HG03196 (cell line): ENCODE measurements around the gene KDM2B.

Source experiments
- ATAC-seq: cut with Tn5 transposase; IDR thresholded peaks from one replicate; pipeline ENCODE4 v1.9.1; 2021; ENCODE audit not compliant: unreplicated experiment

KDM2B gene

DNA sequence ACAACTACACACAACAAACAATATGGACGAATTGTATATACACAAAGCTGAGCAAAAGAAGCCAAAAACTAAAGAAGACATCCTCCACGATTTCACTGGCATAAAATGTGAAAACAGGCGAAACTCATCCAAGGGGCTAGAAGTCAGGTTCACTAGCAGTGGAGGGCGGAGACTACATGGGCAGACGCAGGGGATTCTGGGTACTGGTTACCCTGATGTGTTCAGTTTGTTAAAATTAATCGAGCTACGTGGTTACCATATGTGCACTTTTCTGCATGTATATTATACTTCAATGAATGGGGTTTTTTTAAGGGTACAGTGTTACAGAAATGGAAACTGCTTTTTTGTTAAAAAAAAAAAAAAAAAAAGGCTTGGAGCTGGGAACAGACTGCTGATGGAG lies 12.3 kb downstream of the KDM2B start:
- no peak for ATAC-seq

DNA sequence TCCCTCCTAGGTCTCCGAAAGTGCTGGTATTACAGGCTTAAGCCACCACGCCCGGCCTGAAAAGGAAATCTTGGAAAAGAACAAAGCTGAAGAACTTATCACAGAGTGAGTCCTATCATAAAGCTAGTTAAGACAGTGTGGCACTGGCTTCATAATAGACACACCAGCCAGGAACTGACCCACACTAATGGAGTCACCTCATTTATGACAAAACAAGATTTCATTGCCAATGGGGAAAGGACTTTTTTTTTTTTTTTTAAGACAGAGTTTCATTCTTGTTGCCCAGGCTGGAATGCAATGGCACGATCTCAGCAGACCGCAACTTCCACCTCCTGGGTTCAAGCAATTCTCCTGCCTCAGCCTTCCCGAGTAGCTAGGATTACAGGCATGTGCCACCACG lies 15.7 kb downstream of the KDM2B start:
- ATAC-seq: no peak

DNA sequence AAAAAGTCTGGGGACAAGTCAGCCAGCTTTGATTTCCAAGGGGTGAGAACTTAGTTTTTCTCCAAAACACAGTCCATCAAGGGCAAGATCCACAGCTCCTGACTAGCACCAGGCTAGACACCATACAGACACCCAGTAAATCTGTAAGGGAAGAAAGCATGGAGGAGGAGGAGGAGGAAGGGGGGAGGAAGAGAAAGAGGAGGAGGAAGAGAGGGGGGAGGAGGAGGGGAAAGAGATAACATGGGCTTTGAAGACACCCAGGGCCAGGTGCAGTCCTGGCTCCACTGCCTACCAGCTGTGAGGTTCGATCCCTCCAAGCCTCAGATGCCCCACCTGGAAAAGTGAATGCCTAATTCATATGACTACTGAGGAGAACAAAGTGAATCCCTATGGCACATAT lies 18.3 kb downstream of the KDM2B start:
- ATAC-seq: no peak

DNA sequence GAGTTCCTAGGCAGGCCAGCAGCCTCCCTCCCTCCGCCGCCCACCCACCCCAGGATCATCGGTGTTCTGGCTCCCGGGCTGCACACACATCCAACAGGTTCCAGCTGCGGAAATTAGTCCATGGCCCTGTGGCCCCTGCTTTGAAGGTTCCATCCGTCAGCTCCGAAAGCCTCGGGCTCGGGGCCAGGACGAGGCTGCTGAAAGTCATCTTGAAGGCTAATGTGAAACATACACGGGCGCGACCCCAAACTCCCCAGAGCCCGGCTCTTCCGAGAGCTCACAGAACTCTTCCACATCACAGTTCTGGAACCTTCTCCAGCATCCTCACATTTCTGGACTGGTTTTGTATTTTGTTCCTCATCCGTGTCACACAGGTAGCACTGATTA lies 19.8 kb downstream of the KDM2B start:
- no peak for ATAC-seq

DNA sequence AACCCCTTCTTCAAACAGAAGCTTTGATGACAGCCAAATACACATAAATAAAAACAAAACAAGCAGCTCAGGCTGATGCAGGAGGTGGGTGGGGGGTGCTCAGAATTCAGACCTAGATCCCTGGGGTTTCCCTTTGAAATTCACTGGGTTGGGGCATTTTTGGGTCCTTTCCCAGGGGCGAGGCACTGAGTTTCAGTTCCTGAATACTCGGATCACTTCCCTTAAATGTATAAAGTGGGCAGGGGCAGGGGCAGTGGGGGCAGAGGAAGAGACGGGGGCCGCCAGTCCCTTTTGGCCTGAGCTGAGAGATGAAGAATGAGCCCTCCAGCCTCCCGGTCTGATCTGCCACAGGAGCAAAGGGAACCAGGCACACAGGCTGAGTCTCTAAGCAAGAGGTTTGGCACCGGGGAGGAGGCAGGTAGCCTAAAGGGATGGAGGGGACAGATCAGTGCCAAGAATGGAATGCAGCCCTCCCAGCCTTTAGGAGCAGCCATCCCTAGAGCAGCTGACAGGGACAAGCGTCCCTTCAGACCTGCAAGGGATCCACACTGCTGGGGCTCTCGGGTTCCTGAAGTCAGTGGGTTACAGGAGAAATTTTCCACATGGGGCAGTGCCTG lies 20.3 kb downstream of the KDM2B start:
- ATAC-seq: no peak

DNA sequence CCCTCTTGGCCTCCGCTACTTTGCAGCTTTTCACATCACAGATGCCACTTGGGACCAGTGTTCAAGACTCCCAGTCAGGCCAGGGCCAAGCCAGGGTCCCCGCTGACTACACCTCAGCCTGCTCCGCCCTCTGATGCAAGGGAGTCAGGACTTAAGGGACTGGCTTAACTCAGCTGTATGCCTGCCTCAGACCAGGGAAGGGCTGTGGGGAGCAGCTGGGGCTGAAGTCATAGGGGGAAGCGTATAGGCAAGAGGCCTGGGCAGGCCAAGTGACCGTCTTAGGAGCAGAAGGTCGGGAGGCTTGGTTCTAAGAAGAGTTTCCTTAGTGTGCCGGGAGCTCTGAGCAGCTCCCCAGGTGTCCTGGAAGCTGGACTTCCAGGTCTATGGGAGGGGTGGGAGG lies 21.9 kb downstream of the KDM2B start:
- ATAC-seq: no peak

DNA sequence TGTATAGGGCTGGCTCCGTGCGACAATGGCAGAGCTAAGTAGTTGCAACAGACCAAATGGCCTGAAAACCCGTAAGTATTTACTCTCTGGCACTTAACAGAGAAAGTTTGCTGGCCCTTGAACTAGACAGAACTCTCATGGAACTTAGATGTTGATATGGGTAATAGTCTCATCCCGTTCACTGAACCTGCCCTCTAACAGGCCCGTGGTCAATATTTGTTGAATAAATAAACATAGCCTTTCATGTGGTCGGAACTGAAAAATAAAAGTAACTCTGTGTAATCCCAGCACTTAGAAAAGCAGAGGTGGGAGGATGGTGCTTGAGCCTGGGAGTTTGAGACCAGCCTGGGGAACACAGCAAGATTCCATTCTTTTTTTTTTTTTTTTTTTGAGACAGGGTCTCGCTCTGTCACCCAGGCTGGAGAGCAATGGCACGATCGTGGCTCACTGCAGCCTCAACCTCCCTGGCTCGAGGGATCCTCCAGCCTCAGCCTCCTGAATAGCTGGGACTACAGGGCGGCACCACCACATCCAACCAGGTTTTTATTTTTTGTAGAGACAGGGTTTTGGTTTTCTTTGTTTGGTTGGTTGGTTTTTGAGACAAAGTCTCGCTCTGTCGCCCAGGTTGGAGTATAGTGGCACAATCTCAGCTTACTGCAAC lies 29.7 kb downstream of the KDM2B start:
- no peak for ATAC-seq

DNA sequence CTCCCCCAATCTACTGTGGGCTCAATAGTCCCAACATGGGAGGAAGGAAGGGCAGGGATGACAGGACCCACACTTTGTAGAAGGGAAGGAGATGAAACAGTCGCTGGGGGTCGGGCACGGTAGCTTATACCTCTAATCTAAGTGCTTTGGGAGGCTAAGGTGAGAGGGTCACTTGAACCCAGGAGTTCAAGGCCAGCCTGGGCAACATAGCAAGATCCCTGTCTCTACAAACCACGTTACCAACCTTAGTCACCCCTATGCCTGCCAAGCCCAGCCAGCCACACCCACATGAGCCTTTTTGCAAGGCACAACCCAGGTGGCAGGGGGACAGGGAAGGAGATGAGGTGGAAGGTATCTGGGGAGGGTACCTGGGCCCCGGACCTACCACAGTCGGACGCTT lies 31.7 kb downstream of the KDM2B start:
- no peak for ATAC-seq

DNA sequence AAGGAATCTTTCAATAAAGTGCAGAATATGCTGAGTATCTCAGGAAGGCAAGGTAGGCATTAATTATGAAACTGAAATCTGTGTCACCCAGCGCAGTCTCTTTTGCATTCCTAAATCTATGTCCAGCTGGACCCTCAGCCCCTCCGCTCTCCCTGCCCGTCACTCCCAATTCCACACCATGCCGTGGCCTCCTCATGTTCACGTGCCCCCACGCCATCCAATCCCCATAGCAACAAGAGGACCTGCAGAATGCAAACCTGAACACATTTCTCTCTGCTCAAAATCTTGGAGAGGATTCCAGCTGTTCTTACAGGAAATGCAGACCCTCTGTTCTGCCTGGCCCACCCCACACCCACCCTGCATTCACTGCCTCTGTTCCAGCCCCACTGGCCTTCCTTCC lies 35.3 kb downstream of the KDM2B start:
- no peak for ATAC-seq

DNA sequence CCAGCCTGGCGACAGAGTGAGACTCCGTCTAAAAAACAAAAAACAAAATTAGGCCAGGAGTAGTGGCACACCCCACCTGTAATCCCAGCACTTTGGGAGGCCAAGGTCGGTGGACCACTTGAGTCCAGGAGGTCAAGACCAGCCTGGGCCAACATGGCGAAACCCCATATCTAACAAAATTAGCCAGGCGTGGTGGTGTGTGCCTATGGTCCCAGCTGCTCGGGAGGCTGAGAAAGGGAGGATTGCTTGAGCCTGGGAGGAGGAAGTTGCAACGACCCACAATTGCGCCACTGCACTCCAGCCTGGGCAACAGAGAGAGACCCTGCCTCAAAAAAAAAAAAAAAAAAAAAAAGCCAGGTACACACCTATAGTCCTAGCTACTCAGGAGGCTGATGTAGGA lies 37.0 kb downstream of the KDM2B start:
- no peak for ATAC-seq

DNA sequence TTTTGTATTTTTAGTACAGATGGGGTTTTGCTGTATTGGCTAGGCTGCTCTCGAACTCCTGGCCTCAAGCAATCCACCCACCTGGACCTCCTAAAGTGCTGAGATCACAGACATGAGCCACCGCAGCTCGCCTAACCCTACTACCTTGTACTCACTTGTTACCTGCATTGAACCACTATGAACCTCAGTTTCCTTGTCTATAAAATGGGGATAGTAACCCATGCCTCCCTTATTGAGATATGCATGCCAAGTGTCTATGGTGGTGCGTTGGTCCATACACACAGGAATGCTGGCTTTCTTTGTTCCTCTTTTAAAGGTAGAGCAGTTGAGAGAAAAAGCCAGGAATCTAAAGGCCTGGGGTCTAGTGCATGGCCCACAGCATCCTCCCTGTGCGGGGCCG lies 40.9 kb downstream of the KDM2B start:
- no peak for ATAC-seq

DNA sequence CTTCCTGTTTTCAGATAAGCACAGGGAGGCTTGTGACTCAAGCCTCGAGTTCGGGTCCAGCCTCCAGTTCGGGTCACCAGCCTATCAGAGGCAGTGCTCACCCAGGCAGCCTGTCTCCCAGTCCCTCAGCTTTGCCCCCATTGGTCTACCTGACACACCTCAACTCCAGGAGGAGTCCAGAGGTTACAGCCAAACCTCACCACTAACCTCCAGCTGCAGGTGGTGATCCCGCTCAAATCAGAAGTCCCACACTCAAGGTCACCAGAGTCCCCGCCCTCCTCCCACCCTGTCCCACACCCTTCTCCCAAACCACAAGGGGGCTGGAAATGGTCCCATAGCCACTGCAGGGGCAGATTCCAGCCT lies 42.1 kb downstream of the KDM2B start:
- ATAC-seq: no peak

DNA sequence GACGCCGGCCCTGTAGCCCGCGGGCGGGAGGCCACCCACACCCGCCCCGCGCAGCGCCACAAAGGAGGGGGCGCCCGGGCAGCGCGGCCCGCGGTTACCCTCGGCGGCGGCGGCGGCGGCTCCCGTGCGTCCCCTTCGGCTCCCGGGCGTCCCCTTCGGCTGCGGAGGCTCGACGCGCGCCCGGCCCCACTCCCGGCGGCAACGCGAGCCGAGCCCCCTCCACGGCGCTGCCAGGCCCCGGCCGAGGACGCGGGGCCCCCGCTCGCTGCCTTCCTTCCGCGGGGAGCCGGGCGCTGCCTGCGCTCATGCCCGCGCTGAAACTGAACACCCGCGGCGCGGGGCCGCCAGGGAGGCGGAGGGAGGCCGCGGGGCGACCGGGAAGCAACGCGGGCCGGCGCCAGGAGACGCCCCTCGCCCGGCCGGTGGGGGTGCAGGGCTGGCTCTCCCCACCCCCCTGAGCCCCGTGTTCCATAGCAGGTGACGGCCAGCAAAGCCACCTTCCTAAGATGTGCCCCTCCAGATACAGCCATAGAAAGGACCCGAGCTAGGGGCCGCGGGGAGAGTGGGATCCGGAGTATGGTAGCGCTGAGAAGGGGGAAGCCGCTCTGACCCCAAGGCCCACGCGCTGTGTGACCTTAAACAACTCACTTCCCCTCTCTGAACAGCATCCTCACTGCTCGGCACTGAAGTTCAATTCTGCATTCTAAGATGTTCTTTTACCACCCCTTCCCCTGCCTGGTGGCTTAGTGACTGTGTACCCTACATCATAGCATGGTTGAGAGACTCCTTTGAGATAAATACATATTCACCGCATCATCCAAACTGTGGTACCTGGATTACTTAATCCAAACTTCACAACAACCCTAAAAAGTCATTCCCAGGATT lies 42.8 kb downstream of the KDM2B start:
- ATAC-seq: no peak

DNA sequence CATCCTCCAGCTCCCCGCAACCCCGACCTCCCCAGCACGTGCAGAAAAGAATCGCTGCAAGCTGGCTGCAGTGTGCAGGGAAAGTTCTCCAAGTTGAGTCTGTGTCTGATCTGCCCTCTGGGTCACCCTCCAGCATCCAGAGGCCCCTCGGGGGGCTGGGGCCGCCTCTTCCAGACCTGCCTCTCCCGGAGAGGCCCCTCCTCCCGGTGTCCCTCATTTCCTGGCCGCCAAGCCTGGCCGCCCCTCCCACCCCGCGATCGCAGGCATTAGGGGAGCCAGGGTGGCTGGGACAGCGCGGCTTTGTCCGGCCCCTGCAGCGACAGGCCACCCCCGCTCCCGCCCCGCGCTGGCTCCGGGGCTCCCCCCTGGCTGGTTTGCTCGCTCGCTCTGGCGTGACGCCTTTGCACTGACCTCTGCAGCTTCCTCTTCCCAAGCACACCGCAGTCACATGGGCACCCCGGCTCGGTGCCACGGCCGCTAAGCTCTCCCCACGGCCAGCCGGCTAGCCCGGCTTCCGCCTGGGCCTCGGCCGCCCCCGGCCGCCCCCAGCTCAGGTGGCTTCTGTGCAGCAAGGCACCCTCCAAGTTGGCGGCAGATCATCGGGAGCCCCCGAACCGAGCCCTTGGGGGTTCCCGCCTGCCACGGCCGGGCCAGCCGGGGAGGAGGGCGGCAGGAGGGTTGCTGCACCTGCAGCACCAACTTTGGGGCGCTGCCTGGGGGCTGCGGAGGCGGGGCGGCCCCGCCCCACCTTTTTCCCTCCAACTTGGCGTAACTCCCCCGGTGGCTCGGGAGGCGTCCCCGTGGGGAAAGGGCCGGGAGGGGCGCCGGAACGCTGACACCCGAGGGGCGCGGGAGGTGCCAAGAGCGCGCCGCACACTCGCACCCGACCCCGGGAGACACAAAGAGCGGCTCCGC lies 43.7 kb downstream of the KDM2B start:
- ATAC-seq: peak; percentile 61

DNA sequence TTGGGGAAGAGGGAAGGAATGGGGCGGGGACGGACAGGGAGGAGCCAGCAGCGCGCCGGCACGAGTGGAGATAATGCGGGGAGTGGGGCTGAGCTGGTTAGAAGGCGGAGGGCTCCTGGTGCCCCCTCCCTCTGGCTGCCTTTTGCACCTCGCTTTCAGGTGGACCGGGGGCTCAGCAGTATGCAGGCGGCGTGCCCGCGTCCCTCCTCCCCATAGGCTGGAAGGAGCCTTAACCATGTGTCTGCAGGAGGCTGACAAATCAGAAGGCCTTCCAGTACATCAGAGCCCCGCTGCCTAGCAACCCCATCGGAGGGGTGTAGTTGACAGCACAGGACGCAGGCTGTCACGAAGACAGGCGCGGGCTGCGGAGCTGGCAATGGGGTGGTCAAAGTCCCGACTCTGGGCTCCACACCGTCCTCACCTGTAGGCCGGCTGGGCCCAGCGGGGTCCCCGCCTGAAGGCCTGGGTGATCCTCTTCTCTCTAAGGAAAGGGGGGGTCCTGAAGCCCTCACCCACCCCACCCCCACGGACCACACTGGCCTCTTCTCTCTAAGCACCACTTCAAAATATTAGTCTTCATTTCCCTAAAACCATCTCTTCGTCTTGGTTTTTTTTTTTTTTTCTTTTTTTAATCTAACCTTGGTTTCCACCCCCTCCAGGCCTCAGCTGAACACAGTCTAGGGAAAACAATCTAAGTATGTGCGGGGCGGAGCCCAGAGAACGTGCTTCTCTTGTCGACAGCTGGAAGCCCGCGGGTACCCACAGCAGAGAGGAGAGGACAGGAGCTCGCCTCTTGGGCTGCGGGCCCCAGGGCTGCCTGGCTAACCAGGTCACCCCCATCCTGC lies 44.5 kb downstream of the KDM2B start:
- peak; percentile 39 for ATAC-seq

DNA sequence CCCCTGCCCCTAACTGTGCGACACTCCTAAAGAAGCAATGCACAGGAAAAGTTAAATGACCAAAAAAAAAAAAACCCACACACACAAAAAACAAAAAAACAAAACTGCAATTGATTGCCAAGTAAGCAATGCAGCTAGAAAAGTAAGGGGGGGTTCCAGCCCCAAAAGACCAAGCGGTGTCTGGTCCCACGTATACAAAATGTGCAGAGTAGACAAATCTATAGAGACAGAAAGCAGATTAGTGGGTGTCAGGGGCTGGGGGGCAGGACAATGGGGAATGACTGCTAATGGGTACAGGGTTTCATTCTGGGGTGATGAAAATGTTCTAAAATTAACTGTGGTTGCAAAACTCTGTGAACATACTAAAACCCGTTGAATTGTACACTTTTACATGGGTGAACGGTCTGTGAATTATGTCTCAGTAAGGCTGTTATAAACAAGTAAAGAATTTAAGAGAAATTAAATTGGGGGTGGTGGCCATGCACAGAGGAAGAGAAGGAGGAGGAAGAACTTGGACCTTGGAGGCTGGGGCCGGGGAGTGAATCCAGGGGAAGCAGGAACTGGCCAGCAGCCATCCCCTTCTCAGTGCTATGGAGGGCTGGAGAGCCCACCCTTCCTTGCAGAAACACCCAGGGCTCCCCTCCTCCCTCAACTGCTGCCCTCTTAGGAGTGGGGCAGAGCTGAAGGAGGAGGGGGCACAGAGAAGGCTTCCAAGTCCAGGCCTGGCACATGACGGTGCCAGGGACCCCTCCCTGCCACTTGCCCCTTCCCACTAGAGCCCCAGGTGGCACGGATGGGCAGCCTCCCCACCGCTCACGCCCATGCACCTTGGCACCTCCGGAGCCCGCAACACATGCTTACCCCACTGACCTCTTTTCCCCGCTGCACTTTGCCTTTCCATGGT lies 45.4 kb downstream of the KDM2B start:
- ATAC-seq: no peak

DNA sequence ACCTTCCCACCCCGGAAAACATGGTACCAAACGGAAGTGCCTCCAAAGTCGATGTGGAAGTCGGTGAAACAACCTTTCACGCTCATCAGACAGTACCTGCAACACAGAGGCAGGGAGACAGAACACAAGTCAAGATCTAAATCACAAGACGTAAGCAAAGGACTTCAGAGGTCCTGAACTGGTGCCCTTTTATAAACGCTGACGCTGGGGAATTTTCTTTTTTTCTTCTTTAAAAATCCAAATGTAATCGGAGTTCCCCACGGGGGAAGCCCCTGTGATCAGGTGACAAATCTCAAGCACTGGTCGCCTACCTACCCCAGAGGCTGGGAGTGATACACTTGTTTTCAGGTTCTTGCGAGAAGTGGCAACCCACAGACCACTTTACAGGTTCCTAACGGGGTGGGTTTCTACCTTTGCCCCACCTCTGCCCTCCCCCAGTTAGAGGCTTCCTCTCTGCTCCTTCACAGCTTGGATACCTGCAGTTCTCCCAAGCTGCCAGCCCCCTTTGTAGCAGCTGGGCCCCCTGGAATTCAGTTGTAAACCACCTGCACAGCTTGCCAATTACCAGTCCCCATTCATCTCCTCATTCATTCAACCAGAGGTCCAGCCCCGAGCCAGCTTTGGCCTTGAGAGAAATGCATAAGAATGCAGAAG lies 46.2 kb downstream of the KDM2B start:
- no peak for ATAC-seq

DNA sequence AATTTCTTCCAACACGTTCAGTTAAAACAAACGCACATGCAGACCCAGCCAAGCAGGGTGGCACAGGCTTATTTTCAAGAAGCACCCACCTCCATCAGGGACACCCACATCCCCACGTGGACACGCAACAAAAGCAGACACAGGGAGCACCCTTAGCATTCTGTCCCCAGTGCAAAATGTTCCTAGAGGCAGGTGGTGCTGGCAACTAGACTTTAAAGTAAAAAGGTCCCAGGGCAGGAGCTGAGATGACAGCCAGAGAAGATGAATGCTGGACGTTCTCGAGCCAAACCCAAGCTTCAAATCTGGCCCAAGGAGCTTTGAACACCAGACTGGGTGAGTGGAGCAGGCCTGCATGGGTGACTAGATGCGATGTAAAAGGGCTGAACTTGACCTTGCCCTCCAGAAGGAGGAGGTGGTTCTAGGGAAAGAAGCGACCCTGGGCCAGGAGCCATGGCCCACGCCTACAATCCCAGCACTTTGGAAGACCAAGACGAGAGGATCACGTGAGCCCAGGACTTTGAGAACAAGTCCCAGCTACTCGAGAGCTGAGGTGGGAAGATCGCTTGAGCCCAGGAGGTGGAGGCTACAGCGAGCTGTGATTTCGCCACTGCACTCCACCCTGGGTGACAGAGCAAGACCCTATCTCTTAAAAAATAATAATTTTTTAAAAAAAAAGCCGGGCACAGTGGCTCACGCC lies 47.3 kb downstream of the KDM2B start:
- no peak for ATAC-seq
